Mesothelial cell of epicardium (in vitro differentiated cells): ENCODE data around the gene CDX4. TPM values are rescaled to one million over a fixed set of nuclear protein-coding genes. Genes with fewer than 3 reads are reported as not detected.
"Not testable (repeated sequence)": the region's sequence is repeated elsewhere in the genome, so short reads cannot be mapped to it uniquely, and the experiment has no call there.

ENCODE experiments used
- DNase-seq, 2 experiments: peaks; one replicate each; pipeline ENCODE4 v3.0.0; 2021; ENCODE audit warnings: low spot score in 2 of 2; ENCODE audit not compliant: unreplicated experiment in 2 of 2
- H3K27ac Mint-ChIP-seq: 2 replicates; pipeline ENCODE4 v1.8.0; 2021; ENCODE audit warnings: mixed read lengths
- H3K27me3 Mint-ChIP-seq: 2 replicates; pipeline ENCODE4 v1.8.0; 2021; ENCODE audit warnings: low read depth, mixed read lengths
- H3K36me3 Mint-ChIP-seq: 2 replicates; pipeline ENCODE4 v1.8.0; 2021; ENCODE audit warnings: mixed read lengths
- H3K4me1 Mint-ChIP-seq: 2 replicates; pipeline ENCODE4 v1.8.0; 2021; ENCODE audit warnings: mixed read lengths
- H3K4me3 Mint-ChIP-seq: 2 replicates; pipeline ENCODE4 v1.8.0; 2021; ENCODE audit warnings: mild to moderate bottlenecking, moderate library complexity, mixed read lengths
- H3K9me3 Mint-ChIP-seq: 2 replicates; pipeline ENCODE4 v1.8.0; 2021; ENCODE audit warnings: mixed read lengths
- CTCF ChIP-seq: fragments of 200-600 bp; sonication (generic); IDR thresholded peaks from one replicate; pipeline ENCODE4 v1.5.0; 2021; ENCODE audit warnings: antibody characterized with exemption; ENCODE audit not compliant: unreplicated experiment
- total RNA-seq: library from RNA; stranded (reverse); gene quantifications from 3 replicates; pipeline ENCODE4 v1.2.1, GENCODE V29; 2021

Gene CDX4
- total RNA-seq, 1 donor from 2014 or later = not detected

DNA sequence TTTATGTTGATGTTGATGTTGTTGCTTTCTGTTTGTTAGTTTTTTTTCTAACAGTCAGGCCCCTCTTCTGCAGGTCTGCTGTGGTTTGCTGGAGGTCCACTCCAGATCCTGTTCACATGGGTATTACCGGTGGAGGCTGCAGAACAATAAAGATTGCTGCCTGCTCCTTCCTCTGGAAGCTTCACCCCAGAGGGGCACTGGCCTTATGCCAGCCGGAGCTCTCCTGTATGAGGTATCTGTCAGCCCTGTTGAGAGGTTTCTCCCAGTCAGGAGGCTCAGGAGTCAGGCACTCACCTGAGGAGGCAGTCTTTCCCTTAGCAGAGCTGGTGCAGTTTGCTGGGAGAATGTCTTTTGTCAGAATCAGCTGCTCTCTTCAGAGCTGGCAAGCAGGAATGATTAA is 34.7 kb downstream of the CDX4 start:
- no peak overlapping the region for H3K4me3 Mint-ChIP-seq
- peaks cover 43% of the 10 kb centered on the region for H3K9me3 Mint-ChIP-seq
- H3K36me3 Mint-ChIP-seq = no peaks in the 10 kb centered on the region
- TF ChIP-seq CTCF = no peak
- H3K27ac Mint-ChIP-seq = no peak overlapping the region
- no peaks in the 10 kb centered on the region for H3K27me3 Mint-ChIP-seq
- no peak for DNase-seq
- H3K4me1 Mint-ChIP-seq = no peaks in the 10 kb centered on the region

DNA sequence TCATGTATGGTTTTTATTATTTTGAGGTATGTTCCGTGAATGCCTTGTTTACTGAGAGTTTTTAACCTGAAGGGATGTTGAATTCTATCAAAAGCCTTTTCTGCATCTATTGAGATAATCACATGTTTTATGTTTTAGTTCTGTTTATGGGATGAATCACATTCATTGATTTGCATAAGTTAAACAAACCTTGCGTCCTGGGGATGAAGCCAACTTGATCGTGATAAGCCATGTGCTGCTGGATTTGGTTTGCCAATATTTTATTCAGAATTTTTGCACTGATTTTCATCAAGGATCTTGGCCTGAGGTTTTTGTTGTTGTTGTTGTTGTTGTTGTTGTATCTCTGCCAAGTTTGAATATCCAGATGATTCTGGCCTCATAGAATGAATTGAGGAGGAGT is 43.8 kb downstream of the CDX4 start:
- H3K4me3 Mint-ChIP-seq = no peak overlapping the region
- DNase-seq = no peak
- no peaks in the 10 kb centered on the region for H3K27me3 Mint-ChIP-seq
- no peaks in the 10 kb centered on the region for H3K4me1 Mint-ChIP-seq
- TF ChIP-seq CTCF = no peak
- H3K9me3 Mint-ChIP-seq = peaks cover 33% of the 10 kb centered on the region
- no peak overlapping the region for H3K27ac Mint-ChIP-seq
- H3K36me3 Mint-ChIP-seq = no peaks in the 10 kb centered on the region

GRCh38 chrX:73492178-73492577 is 45.3 kb downstream of the CDX4 start:
- H3K27me3 Mint-ChIP-seq, H3K36me3 Mint-ChIP-seq, H3K27ac Mint-ChIP-seq, H3K4me3 Mint-ChIP-seq, H3K4me1 Mint-ChIP-seq, DNase-seq: not testable (repeated sequence)
- H3K9me3 Mint-ChIP-seq = peaks cover 35% of the 10 kb centered on the region

Other genes starting within 250 kb of the CDX4 start
- gene NAP1L2, start 232.2 kb upstream of the CDX4 start, total RNA-seq = 1.00 to 1.3 TPM (median 1.1 TPM) in 3 replicates
- gene CHIC1, start 116.1 kb downstream of the CDX4 start, total RNA-seq = 10.8 to 11.8 TPM (median 11.0 TPM) in 3 replicates